Stimulated activated CD8-positive, alpha-beta memory T cell treated with anti-CD3 and anti-CD28 coated beads, Interleukin-4, amount 100 ng/mL, for 4 hours (primary cell): ENCODE data around the gene FBXL17.

ENCODE experiments used
- DNase-seq, 2 donors: peaks; one replicate each; pipeline ENCODE4 v3.0.0-alpha.2; 2020; ENCODE audit warnings: low read depth in 2 of 2, low spot score in 1 of 2

Gene FBXL17

DNA sequence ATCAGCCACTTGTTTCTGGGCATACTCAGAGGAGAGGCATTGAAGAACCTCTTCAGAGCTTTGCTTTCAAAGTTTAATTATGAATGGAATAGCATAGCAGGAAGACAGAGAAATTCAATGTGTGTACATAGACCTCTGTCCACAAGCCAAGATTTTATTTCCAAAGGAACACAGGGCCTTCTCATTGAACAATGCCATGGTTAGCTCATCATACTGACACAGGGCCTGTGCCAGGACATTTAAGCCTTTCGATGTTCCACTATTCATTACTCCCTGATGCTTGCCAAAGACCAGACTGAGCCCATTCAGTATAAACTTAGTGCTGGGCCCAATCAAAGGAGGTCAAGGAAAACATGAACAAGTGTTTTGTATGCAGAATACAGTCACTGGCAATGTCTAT, 280.8 kb downstream of the FBXL17 start:
- no peak for DNase-seq

DNA sequence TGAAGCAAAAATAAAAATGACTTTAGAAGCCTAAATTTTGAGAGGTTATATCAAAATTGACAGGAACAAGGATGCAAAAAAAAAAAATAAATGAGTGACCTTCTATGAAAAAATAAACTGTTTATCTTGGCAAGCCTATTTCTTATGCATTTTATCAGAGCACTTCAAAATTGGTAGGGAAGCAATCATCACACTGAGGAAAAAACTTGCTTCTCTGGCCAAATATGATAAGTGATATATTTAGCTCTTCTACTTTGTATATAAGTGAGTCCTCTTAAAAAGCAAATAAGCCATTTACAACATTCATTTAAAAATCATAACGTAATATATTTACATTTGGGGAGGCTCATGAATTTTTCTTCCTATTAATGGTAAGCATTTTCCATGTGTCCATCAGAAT, 287.1 kb downstream of the FBXL17 start:
- DNase-seq: no peak

DNA sequence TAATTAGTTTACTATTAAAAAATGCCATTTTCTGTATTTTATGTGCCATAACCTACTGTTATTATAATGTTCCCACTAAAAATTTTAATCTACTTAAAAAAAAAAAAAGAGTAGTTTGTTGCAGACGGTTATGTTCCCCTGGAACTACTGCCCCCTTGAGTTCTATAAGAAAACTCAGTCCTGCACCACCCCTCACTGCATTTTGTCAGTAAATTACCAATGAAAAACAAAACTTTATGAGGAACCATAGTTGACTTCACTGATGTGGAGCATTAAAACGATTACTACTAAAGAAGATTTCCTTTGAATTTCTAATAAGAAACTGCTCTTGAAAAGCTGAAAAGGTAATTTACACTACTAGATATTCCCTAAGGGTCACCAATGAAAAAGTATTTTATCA, 288.7 kb downstream of the FBXL17 start:
- no peak for DNase-seq

DNA sequence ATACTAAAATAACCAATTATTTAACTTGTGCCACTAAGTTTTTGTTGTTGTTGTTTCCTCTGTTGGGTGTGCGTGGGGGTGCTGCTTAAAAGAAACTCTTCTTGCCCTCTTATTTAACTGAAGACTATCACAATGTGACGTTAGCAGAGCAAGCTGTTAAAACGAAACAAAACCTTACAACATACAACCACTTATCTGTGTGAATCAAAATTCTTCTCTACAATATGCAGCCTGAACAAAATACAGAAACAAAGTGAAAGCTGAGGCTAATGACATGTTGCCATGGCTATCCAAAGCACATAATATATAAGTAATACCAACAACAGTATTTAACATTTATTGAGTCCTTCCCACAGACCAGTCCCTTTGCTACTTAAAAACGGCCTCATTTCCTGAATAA, 291.0 kb downstream of the FBXL17 start:
- DNase-seq: no peak

DNA sequence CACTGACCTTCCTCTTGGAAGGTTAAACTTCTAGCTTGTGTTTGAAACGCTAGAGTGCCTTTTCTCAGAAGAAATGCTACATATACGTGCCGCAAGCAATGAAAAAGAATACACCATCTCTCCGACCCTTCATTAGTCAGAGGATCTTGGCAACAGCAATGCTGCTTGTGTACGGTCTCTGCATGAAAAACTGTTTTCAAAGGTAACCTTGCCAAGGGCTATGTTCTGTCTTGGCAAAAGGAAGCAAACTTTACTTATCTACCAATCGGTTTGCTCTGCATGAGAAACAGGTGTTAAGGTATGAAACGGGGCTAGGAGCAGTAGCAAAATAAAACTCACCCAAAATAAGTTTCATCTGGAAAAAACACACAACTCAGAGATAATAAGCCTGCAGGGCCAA, 297.8 kb downstream of the FBXL17 start:
- no peak for DNase-seq

DNA sequence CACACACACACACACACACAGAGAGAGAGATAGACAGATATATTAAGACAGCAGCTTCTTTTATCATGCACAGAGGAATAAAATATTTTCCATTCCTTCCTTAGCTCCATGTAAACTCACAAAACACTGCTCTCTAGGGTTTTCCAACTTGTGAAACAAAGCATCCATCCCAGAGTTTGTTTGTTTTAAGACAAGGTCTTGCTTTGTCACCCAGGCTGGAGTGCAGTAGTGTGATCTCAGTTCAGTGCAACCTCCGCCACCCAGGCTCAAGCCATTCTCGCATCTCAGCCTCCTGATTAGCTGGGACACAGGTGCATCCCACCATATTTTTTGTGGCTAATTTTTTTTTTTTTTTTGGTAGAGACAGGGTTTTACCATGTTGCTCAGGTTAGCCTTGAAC, 298.7 kb downstream of the FBXL17 start:
- no peak for DNase-seq

DNA sequence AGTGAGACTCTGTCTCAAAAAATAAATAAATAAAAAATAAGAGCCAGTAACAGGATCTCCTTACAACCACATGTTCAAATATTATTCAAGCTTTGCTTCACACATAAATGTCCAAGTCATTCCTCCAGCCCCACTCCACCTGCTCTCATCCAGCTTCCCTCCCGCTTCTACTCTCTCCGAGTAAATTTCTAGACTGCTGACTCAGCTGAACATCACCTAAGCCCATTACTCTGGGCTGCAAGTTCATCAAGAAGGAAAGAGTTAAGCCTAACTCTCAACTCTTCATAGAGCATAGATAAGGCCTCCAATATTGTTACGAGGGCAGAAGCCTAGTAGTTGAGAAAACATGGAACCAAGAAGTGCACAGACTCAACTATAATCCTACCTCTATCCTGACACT, 300.2 kb downstream of the FBXL17 start:
- no peak for DNase-seq

DNA sequence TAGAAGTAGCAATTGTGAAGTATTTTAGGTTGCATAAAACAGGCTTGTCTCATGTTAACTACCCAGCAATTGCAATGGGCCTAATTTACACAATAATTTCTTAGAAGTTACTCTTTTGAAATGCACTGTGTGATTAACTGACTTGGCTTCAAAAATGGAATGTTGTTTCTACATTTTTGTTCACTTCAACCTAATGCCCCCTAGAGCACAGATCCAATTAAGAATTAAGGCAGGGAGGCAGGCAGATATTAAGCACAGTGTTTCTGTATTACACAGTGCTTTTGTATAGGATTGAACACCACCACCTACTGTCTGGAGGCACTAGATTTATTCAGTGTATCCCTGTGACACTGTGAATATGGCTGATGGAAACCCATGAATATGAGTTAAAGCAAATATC, 302.1 kb downstream of the FBXL17 start:
- no peak for DNase-seq

DNA sequence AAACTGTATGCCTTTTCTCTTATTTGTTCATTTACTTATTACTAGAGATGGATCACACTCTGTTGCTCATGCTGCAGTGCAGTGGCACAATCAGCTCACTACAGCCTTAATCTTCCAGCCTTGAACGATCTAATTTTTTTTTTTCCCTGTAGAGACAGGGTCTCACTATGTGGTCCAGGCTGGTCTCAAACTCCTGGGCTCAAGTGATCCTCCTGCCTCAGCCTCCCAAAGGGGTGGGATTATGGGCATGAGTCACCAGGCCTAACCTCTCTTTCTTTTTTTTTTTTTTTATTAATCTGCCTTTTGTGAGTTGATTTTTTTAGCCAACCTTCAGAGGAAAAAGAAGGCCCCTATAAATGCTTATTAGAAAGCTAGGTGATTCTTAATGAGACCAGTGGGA, 303.0 kb downstream of the FBXL17 start:
- no peak for DNase-seq

DNA sequence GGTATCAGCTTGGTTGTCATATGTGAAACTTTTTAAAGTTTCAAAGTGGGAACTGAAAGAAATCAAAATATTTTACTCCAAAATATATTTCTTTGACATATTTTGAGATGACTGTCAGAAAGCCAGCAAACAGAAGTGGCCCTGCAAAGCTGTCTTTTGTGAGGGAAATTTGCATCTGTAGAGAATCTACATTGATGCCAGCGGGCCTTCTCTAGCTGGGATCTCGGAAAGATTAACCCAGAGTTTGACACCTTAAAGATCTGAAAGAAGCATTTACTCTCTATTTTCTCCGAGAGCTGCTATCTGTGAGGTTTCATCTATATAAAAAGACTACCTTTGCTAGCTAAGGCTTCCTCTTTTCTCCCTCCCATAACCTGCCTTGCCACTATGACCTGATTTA, 303.6 kb downstream of the FBXL17 start:
- no peak for DNase-seq

DNA sequence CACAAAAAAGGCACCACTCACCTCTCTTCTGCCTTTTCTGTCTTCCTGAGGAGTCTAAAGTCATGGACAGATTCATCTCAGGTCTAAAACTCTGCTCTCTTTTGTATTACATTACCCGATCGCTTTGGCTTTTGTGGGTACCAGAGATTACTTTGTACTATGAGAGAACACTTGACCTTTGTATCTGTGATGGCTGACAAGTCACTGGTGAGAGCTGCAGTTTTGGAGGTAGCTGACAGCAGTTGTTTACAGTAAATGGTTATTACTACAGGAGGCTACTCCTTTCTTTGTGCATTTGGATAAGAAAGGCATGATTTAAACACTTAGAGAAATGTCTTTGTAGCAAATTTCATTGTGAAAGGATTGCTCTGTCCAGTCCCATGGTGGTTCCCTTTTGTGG, 307.3 kb downstream of the FBXL17 start:
- no peak for DNase-seq

DNA sequence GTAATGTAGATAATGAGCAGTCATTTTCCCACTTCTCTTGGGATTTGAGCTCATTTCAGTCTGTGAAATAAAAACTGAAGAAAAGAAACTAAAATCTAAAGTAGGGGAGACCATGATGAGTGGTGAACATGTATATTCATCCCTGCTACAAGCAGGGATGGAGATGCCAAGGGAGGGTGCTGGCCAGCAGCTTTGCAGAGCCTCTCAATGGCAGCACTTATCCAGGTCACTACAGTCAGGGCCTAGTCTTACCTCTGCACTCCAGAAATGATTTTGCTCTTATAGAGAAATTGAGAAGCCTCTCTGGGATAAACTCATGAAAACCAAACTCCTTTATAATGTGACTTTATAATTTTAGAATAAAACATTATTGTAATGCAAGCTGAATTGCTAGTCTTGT, 317.6 kb downstream of the FBXL17 start:
- DNase-seq: no peak

DNA sequence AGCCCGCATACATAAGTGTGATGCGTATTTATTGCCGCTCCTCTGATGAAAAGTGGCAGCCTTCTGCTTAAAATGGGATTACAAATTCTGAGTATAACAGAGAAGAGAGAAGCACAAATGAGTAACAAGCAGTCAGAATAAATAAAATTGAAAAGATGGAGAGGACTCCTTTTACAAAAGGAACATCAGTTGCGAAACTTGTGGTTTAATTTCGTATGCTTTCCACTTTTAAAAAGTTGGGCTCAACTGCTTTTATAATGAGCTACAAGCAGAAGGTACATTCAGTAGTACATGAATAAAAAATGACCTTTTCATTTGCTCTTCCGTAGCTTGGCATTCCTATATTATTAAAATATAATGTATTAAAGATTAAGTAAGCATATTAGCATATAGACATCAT, 320.0 kb downstream of the FBXL17 start:
- DNase-seq: no peak

DNA sequence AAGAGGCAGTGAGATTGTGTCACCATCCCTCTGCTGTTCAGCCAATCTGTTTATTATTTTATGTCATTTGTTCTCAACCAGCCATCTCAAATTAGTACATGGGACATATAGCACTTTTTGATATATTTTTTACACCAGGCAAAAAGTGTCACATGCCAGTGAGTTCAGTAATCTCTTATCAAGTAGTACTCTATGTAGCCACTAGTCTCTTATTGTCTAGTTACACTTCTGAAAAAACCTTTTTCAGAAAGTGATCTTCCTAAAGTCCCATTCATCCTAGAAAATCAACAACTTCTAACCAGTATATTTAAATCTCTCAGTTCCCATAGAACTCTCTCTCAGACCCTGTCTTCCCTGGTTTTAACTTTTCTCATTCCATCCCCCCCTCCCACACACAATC, 321.6 kb downstream of the FBXL17 start:
- no peak for DNase-seq

DNA sequence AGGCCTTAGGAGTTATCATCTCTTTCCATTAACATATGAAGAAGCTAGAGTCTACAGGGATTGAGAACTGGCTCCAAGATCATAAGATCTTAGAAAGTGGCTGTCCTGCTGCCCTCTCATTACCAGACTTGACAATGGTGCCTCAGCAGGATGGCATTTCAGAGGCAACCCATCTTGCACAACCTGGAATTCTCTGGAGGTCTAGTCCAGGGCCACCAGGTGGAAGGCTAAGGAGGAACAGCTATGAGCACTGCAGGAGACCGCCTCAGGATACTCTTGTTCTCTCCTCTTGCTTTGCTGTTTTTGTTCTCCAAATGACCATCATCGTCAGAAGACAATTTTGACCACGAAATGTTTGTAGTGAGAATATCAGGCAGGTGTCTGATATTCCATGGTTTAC, 322.6 kb downstream of the FBXL17 start:
- no peak for DNase-seq

DNA sequence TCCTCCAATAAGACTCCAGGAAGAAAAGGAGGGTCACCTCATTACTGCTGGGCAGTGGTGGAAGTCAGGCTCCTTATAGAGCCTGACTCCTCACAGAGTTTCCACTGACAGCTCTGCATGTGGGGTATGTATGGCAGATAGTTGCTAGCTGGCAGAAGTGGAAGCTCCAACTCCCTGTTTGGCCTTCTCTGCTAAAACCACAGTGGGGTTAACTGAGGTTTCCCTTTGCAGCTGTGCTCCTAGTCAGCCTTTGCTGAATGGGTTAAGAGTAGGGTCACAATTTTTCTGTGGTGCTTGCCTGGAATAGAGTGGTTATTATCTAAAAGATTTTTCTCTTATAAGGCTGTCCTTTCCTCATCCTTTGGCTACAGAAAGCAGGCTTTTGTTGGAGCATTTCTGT, 327.5 kb downstream of the FBXL17 start:
- DNase-seq: no peak

DNA sequence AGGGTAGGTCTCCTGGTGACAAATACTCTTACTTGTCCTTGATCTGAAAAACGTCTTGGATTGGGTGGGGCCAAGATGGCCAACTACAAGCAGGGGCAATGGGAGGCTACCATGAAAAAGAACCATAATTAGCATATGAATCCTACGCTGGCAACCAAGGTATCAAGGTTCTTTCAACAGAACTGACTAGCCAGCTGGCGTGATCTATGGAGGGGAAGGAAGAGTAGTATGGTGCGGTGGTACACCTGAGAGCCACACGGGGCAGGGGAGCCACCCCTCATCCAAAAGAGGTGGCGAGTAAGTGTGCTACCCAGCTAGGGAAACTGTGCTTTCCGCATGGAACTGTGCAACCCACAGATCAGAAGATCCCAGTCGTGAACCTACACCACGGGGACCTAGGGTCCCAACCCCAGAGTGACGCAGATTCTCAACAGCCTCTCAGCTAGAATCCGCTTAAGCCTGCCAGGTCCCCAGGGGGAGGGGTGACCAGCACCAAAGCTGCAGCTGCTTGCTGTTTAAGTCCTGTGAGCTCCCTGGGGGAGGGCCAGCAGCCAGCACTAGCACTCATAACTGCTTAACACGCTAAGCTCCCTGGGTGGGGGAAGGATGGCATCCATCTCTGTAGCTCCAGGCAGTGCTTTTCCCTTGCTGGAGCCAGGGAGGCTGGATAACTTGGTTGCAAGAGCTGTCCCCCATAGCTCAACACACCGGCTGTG, 334.8 kb downstream of the FBXL17 start:
- DNase-seq: no peak

DNA sequence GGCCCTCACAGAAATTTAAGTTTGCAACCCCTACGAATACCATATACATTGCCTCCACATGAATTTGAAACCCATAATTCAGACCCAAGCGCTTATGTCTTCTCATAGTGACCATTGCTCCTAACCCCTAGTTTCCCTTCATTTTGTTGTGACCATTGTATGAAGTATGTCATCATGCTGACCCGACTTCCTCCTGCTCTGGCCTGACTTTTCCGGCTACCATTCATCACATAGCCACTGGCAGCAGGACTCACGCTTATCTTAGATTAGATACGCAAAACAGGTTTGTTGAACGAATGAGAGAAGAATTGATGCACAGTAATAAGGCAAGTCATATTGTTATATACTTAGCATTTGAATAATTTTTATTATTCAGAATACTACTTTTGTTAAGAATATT, 345.4 kb downstream of the FBXL17 start:
- no peak for DNase-seq

DNA sequence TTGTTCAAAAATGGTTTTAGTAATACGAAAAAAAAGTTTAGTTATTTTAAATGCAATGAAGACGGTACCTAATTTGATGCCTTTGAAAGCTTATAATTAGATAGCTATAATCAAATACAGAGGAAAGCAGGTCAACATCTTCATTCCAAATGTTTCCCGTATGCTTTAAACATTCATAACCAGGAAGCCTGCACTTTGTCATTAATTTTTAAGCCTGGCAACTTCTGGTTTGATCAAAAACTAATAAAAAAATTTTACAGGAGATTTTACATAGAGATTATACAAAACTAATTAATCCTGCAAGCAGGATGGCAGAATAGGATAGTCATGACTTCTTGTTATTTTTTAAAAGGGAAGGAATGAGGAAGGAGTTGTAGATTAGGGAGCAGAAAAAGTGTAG, 353.0 kb downstream of the FBXL17 start:
- no peak for DNase-seq

DNA sequence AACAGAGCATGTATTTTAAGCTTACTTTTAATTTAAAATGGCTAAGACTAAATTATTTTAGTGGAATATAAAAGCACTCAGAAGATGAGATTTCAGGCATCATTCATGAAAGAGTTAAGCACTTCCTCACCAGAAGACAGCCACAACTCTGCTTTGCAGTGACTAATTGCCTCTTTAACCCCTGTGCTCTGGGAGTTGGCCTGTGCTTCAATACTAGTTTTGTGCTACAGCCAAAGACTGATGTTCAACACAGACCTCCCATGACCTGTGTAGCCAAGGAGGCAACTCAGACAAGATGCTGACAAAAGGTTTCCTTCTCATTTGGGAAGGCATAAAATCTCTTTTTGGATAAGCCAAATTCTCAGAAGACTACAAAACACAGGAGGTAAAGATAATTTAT, 353.5 kb downstream of the FBXL17 start:
- no peak for DNase-seq

DNA sequence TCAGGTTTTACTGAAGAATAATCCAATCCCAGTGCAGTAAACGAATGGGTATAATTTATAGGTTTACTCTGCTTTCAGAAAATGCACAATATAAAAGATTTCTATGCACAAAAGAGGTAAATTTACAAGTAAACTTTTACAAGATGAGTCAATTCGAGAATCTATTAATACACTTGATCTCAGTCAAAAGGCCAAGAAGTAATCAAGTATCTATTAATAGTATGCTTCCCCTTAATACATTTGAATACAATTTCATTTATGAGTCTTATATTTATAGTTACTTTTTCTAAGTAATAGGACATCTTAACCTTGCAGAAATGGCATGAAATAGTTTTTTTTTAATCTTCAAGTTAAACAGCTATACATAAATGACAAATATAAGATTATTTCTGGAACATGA, 355.9 kb downstream of the FBXL17 start:
- DNase-seq: no peak

DNA sequence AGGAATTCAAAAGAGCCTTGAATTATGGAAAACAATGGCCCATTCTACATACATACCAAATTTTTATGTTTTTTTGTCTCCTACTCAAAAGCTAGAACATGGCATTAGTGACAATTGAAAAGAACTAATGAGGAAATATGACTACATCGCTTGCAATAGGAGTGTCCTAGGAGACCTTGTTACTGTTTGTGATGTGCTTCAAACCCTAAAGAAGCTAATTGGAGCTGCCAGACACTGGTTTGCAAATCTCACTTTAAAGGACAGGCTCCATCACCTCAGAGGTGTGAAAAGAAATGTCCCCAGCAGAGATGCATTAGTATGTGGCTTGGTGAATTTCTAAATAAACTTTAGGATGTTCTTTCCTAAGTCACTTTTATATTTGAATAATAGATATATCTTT, 356.9 kb downstream of the FBXL17 start:
- no peak for DNase-seq

DNA sequence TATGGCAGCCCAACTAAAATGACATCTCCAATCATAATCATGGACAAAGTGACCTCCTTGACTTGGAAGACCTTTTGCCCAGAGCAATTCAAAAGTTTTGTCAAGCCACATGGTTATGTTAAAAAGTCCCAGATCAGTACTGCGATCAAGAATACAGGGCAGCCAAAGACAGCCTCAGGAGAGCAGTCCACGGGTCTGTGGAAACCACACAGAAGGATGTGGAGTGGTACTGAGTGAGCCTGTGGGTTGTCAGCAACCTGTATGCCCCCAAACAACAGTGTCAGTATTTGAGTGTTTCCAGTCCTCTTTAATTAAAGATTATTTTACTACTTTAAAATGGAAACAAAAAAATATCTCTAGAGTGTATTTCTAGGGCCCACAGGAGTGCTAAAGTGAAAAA, 365.8 kb downstream of the FBXL17 start:
- no peak for DNase-seq

DNA sequence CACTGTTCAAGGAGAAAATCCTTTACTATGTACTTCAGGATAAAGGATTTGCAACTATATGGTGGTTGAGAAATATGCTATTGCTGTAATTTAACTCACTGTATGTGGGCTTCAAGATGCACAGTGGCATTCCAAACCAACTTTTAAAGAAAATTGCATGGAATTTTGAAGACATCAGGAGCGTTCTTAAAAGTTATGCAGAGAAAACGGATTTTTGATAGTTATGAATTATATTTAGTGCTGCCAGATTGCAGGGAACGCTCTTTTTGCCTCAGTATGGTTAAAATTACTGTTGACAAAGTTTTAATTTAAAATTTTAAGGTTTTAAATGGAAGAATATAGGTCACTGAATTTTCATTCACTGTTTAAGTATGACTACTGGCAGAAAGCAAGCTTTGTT, 375.1 kb downstream of the FBXL17 start:
- no peak for DNase-seq
